AML-193 (cell line): ENCODE measurements around the gene PHGDH.

Experiments used
- DNase-seq, 2 experiments: peaks; one replicate each; lab custom pipeline; 2025; lab: John Stamatoyannopoulos, UW

PHGDH gene

DNA sequence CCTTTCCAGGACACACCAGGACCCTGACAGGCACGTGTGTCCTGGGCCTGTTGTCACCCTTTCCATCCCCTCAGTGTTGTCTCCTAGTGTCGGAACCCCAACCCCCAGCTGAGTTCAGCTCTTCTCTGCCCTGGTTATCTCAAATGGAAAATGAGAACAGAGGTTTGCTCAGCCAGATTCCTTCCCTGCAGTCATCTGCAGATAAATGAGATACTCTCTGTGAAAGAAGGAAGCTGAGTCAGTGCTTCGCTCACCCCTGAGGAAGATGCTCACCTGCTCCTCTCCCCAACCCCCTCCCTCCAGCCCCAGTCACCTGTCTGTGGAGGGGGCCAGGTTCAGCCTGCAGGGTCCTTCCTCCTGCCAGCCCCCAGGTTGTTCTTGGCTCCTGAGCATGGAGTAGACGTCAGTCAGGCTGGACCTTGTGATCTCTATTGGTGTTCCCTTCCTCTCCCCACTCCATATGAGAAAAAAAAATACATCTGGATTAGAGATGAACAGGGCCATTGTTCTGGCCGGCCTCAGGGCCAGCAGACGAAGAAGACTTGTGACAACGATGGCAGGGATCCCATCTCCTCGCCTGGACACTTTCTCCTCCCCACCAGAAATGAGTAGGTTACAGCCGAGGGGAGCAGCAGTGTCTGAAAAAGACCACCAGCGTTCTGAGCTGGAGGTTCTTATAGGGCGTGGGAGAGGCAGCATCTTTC, 20.9 kb downstream of the PHGDH start:
- no peak for DNase-seq

DNA sequence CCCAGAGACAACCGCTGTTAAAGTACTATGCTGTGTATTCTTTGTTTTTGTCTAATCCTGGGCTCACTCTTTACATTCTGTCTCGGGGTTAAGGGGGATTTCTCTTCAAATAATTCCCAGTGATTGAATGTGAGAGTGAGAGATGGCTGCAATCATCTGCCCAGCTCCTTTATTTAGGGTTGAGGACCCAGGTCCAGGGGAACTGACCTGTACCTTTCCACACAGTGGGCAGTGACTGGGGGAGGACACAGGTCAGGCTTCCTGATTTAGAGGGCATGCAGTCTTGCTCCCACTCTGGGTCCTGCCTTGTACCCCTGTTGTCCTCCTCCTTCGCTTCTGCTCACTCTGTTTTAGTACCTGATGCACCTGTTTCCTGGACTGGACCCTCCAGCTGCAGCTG, 22.0 kb downstream of the PHGDH start:
- no peak for DNase-seq

DNA sequence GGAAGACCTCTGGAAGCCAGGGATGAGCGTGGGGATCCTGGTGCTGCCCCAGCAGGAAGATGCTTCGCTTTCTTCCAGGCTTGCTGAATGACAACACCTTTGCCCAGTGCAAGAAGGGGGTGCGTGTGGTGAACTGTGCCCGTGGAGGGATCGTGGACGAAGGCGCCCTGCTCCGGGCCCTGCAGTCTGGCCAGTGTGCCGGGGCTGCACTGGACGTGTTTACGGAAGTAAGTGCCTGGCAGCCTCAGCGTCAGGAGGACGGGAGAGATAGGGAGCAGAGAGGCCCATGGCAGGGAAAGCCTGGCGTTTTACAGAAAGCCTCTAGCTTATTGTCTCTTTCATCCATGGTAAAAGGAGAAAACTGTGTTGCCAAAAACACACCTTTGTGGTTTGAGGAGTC, 23.5 kb downstream of the PHGDH start:
- no peak for DNase-seq

DNA sequence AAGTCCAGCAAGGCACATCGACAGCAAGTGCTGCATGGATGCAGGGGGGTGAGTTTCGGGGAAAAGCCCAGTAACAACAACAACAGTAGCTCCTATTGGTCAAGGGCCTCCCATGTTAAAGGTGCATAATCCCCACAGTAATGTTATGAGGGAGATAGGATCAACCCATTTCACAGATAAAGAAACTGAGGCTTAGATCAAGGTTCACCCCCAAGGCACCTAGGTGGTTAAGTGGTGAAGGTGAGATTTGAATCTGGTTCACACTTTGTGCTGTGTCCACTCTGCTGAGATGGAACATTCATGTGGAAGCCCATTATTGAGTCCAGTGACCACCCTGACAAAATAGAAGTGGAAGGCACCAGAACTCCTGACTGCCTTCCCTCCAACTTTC, 24.9 kb downstream of the PHGDH start:
- DNase-seq, result no peak

DNA sequence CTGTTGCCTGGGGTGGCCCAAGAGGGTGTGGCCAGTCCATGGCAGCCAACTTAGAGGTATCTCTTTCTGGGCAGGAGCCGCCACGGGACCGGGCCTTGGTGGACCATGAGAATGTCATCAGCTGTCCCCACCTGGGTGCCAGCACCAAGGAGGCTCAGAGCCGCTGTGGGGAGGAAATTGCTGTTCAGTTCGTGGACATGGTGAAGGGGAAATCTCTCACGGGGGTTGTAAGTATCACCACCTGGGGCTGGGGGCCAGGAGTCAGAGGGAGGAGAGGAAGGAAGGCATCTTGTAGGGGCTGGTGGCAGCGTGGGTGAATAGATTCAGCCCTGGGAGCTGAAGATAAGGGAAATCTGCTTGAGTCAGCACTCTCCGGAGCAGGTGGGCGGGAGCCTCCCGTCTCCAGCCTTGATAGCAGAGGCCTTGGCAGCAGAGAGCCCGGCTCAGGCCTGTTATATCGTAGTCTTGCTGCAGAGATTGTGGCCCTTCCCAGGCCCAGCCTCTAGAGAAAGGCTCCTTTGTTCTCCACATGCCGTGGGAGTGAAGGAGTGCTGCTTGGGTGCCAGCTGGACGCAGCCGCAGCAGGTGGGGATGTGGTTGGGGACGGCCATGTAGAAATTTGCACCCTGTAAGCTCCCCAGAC, 25.4 kb downstream of the PHGDH start:
- no peak for DNase-seq

DNA sequence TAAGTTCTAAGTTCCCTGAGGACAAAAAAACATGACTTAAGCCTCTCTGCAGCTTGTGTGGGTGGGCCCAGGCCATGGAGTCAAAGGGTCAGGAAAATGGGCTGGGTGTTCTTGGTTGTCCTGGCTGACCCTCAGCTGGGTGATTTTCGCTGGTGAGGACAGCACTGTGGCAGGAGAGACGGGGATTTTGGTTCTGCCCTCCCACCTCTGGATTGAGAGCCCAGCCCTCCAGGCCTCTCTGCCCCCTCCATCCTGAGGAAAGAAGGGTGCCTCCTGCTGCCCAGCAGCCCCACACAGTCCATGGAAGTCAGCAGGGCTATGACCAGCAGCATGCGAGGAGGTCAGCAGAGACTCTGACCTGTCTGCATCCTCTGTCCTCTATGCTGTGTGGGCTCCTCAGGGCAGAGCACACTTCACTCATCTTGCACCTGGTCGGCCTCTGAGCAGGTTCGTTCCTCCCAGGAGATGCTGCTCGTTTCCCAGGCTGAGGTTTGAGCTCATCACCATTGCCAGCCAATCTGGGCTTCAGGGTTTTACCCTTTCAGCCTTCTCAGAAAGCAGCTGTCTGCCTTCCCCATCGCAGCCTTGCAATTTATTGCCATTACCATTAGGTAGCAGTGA, 26.5 kb downstream of the PHGDH start:
- DNase-seq, result no peak

DNA sequence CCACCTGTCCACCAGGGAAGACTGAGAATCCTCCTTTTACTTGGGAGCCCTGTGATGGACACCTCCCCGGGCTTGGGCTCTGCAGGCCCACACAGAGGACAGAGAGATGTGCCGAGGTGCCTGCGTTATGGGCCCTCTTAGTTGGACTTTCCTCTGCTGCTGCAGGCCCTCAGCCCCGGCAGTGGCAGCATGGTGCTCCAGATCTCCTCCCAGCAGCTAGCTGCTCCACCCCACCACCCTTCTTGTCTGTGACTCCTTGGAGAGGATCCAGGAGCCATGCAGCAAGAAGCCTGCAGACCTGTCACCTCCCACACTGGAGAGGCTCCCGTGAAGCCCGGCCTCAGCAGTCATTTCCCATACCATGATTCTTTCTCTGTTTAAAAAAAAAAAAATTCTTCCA, 27.4 kb downstream of the PHGDH start:
- DNase-seq, result no peak

DNA sequence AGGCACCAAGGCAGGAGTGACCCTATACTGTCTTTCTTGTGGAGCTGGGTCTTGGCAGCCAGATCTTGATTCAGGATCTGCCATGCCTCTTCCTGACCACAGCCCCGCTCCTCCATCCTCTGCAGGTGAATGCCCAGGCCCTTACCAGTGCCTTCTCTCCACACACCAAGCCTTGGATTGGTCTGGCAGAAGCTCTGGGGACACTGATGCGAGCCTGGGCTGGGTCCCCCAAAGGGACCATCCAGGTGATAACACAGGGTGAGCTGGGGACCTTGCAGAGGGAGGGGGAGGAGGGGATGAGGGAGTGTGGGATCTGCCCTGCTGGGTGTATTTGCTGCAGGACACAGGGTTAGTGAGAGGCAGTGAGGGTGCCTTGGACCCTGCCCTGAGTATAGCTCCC, 28.5 kb downstream of the PHGDH start:
- no peak for DNase-seq

DNA sequence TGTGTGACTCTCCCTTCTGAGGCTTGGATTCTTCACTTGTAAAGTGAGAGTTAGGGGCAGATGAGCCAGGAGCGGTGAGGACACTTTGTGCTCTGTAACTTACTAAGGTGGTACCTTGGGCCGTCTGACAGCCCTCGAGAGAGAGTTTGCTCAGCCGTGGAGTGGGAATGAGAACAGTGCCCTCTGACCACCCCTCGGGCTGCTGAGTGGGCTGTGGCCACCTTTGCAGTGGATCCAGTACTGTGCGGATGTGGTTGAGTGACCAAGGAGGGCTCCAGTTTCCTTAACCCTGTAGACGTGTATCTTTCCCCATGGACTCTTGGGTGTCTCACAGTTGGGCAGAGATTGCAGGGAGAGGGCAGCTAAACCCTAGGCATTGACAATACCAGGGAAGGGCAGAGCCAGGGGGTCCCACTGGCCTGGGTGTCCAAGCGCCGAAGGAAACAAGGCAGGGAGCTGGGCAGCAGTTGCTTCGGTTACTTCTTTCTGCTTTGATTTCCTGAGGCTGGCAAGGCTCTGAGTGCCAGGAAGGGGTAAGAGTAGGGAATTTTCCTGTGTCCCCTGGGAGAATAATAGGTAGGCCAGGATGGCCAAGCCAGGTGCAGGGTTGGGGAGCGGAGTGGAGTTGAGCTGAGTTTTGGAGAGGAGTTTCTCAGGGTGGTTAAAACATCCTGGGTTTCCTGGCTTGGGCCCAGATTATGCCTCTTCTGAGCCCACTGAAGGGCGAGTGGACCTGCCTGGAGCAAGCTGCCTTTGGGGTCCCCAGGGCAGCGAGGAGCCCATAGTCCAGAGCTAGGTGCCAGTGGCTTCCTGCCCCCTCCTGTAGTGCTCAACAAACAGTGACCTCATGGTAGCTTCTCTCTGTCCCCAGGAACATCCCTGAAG, 29.4 kb downstream of the PHGDH start:
- no peak for DNase-seq

DNA sequence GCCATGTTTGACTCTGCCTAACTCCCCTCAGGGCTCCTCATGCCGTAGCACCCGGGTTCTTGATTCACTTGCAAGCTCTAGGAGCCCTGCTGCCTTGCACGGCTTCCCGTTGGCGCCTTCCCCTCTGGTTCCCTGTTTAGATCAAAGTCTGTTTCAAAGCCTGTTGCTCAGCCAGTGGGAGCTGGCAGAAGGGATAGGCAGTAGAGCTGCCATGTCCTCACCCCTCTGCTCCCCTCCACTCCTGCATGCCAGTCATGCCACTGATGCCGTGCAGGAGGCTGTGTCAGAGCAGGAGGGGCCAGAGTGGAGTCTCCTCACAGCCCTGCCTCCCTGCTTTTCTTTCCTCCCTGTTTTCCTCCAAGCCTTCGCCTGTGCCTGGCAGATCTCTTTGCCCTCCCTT, 30.5 kb downstream of the PHGDH start:
- DNase-seq, result no peak

DNA sequence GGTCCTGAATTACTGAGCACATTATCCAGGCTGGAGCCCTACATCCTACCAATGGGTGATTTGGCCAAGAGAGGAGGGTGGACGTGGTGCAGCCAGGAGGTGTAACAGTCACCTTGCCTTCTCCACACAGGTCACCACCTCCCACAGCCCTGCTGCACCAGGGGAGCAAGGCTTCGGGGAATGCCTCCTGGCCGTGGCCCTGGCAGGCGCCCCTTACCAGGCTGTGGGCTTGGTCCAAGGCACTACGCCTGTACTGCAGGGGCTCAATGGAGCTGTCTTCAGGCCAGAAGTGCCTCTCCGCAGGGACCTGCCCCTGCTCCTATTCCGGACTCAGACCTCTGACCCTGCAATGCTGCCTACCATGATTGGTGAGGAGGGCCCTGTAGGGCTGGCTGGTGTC, 30.9 kb downstream of the PHGDH start:
- DNase-seq, result no peak

DNA sequence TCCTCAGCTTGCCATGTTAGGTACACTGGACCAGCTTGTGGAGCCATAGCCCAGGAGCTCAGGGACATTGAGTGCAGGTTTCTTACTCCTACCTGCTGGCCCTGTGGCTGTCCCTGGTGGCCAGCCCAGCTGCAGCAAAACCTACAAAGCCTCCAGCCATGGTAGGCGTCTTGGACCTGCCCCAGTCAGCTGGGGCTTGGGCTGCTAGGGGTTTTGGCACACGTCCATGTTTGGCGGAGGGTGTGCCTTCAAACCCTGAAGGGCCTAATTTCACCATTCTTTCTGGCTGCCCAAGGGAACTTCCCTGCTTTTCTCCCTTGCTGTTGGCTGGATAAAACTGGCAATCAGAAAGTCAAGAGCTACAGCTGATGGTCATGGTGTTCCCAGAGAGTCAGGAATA, 31.6 kb downstream of the PHGDH start:
- no peak for DNase-seq

DNA sequence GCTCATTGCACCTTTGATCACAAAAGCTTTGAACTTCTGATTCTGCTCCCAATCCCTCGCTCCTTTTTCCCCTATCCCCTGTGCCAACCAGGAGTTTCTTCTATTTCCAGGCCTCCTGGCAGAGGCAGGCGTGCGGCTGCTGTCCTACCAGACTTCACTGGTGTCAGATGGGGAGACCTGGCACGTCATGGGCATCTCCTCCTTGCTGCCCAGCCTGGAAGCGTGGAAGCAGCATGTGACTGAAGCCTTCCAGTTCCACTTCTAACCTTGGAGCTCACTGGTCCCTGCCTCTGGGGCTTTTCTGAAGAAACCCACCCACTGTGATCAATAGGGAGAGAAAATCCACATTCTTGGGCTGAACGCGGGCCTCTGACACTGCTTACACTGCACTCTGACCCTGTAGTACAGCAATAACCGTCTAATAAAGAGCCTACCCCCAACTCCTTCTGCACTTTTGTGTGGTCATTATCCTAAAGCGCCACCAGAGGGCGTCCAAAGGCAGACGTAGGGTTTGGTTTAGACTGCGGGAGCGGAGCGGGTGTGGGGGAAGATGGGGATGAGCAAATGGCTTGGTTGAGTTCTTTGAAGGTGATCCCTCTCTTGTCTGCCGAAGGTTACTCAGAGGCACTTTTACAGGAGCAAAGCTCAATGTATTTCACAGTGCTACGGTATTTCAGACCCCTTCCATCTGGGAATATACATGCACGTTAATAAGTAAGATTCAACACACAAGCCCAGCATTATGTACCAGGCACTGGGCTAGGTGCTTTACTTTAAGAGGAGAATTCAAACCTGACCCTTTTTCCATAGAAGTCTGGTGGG, 32.3 kb downstream of the PHGDH start:
- DNase-seq, result peak; percentile 56 to 57

DNA sequence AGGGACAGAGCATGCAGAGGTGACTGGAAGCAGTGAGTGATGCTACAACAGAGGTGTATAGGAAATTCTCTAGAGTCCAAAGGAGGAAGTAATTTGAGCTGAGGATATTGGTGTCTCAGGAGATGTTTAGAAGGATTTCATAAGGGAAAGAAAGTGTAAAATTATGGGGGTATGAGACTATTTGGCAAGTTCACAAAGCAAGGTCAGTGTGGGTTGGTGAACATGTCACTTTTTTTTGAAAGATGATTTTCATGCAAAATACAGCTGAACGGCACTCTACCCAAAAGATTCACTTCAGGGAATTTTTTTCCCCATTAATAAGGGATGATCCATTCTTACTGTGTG, 32.8 kb downstream of the PHGDH start:
- DNase-seq, result no peak

DNA sequence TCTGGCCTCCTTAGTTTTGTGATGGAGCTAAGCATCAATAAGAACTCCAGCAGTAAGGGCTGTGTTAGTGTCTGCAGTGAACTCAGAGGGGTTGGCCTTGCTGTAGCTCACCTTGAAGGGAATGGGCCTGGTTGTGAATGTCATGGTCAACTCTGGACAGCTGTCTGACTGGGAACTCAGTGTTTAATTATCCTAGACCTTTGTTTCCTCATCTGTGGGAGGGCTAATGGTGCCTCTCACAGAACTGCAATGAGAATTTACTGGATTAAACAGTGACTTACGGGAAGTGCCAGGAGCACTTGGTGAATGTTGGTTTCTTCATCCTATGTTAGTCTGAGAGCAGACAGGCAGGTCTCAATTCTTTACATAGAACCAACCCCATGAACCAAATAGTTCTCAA, 33.3 kb downstream of the PHGDH start:
- no peak for DNase-seq

DNA sequence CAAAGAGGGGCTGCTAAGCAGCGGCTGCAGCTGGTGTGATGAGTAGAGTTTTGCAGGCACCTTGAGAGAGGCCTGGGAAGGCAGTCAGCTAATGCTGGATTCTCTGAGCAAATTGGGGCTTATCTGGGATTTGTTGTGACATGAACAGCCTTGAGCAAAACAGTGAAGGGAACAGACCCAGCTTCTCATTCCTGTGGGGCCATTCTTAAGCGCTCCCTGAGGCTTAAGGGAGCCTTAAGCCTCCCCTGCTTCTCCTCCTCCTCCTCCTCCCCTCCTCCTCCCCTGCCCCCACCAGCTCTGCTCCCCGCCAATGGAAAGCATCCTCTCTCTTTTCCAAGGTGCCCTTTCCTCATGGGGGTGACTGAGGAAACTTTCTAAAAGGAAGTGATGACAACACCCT, 35.7 kb downstream of the PHGDH start:
- DNase-seq, result no peak

DNA sequence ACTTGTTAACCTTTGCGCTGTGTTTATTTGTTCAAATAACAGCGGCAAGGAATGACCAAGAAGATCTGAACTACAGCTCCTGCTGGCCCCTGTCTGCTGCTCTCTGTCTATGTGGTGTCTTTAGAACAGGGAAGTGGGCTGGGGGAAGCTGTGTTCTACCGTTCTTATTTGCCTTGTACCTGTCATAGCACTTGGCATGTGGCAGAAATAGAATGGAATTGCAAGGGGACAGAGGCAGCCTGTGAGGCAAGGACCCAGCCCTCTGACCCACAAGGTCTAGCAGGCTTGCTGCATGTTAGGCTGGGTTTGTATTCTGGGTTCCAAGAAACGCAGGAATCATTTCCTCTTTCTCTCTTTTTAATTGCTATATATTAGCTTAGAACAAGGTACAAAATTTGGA, 36.3 kb downstream of the PHGDH start:
- no peak for DNase-seq

DNA sequence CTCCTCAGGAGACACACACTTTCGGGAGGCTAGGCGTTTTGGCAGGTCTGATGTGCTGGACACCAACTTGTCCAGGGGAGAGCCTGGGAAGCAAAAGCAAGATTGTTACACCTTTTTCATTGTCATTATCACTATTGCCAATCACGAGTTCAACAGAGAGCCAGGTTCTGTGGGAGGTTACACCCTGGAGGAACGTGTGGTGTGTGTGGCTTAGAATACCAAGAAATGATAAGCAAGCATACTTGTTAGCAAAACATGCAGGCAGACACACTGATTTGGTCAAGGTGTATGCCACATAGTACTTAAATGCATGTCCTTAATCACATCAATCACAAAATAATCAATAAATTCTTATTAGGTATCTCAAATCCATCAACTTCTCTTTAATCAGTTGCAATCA, 40.9 kb downstream of the PHGDH start:
- no peak for DNase-seq

DNA sequence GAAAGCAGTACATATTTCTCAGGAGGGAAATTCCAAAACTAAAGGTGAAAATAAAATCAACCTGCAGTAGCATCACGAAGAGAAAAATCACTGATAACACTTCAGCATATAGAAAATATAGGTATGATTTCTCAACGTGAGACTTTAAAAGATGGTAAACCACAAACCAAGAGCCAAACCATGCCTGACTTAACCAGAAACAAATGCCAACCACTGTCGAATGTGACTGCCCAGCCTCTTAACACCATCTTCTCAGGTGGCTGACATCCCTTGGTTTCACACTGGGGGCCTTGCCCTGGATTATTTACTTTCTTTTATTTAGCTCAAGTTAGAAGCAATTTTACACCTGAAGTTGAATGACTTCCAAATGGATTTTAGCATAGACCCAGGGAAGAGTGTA, 46.9 kb downstream of the PHGDH start:
- DNase-seq, result no peak

DNA sequence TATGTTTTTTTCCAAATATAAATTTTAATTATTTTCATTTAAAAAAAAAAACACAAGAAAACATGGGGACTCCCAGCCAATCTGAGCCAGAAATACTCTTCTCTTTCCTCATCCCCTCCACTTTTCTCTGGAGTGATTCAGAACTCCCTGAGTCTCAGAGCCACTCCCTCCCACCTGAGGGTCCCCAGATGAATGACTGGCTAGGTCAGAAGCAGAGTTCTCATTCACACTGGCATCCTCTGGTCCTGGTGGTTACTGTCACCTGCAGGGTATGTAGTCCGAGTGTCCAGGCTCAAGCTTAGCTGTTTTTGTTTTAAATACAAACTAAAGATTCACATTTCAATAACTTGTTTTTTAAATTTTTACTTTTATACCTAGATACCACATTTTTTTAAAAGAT, 50.7 kb downstream of the PHGDH start:
- DNase-seq, result no peak

DNA sequence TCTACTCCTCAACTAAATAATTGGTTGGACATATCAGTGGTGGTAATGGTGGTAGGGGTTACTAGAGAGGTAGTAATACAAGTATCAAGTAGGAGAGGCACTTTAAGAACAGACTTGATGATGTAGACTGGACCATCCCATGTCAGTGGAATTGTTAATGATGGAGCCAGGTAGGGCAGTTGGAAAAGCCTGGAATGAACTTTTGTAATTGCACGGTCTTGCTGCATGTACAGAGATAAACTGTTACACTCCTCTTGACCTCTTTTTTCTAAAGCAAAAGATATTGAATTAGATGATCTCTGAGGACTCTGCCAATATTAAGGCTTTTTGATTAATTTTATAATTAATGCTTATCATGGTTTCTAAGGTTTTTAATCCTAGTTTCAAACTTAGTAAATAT, 51.2 kb downstream of the PHGDH start:
- DNase-seq, result no peak

DNA sequence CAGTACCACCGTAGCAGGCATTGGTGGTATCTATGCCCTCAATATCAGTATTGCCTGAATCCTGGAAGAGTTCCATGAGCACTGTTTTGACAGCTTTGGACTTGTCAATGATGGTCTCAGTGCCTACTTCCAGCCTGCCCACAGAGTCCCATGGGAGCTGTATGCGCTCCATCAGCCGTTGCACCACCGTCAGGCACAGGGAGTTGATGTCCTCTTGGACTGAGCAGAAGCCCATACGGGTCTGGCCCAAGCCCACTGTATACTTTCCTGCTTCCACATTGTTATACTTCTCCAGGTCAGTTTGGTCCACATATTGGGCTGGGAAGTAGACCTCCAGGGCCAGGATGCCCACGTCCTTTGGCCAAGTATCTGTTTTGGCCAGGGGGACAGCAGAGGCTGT, 52.5 kb downstream of the PHGDH start:
- DNase-seq, result no peak
